Mesenchymal stem cell (in vitro differentiated cells and primary cell): ENCODE measurements around the gene USP3.

Source experiments
- DNase-seq: peaks from one replicate; pipeline ENCODE4 v3.0.0-alpha.2; 2013
- H2AFZ ChIP-seq: one replicate; pipeline ENCODE4 v1.6.1; 2013; ENCODE audit warnings: low read depth, mild to moderate bottlenecking, control low read depth, inconsistent platforms, low read length, moderate library complexity
- H2AK5ac ChIP-seq: 2 replicates; pipeline ENCODE4 v1.6.1; 2013; ENCODE audit warnings: low read length, moderate library complexity, mild to moderate bottlenecking, inconsistent platforms; ENCODE audit not compliant: severe bottlenecking
- H2BK120ac ChIP-seq: one replicate; pipeline ENCODE4 v1.6.1; 2013; ENCODE audit warnings: low read depth, mild to moderate bottlenecking, inconsistent platforms, low read length, moderate library complexity
- H2BK12ac ChIP-seq, 2 experiments: one replicate each; pipeline ENCODE4 v1.6.1; 2013; ENCODE audit warnings: inconsistent platforms in 2 of 2, low read length in 2 of 2, mild to moderate bottlenecking in 2 of 2, moderate library complexity in 2 of 2, control low read depth in 1 of 2
- H2BK15ac ChIP-seq: one replicate; pipeline ENCODE4 v1.6.1; 2013; ENCODE audit warnings: mild to moderate bottlenecking, low read depth, inconsistent platforms; ENCODE audit not compliant: poor library complexity, severe bottlenecking
- H2BK5ac ChIP-seq: 2 replicates; pipeline ENCODE4 v1.6.1; 2013; ENCODE audit warnings: low read depth, mild to moderate bottlenecking, low read length, control low read depth, inconsistent platforms; ENCODE audit not compliant: poor library complexity, severe bottlenecking
- H3K14ac ChIP-seq, 2 experiments: one replicate each; pipeline ENCODE4 v1.6.1; 2013; ENCODE audit warnings: inconsistent platforms in 2 of 2, low read length in 2 of 2, control low read depth in 1 of 2, mild to moderate bottlenecking in 1 of 2, moderate library complexity in 1 of 2
- H3K18ac ChIP-seq, 2 experiments: one replicate each; pipeline ENCODE4 v1.6.1; 2013; ENCODE audit warnings: inconsistent platforms in 2 of 2, low read length in 2 of 2, control low read depth in 1 of 2, low read depth in 1 of 2, mild to moderate bottlenecking in 1 of 2
- H3K23ac ChIP-seq, 2 experiments: one replicate each; pipeline ENCODE4 v1.6.1; 2013; ENCODE audit warnings: inconsistent platforms in 2 of 2, low read length in 2 of 2, mild to moderate bottlenecking in 2 of 2, moderate library complexity in 2 of 2, control low read depth in 1 of 2
- H3K27ac ChIP-seq: 2 replicates; pipeline ENCODE4 v1.5.1; 2013; ENCODE audit warnings: mild to moderate bottlenecking, moderate library complexity, low read length, control low read depth, inconsistent platforms; ENCODE audit not compliant: poor library complexity, severe bottlenecking
- H3K27me3 ChIP-seq, 2 experiments: 2 replicates each; pipeline versions ENCODE4 v1.6.1 to v1.7.0; 2013; ENCODE audit warnings: low read length in 2 of 2, mild to moderate bottlenecking in 2 of 2, moderate library complexity in 2 of 2, control low read depth in 1 of 2, inconsistent platforms in 1 of 2; ENCODE audit not compliant: control insufficient read depth in 1 of 2, insufficient read depth in 1 of 2
- H3K36me3 ChIP-seq, 2 experiments: 2 replicates each; pipeline versions ENCODE4 v1.6.1 to v1.7.0; 2013; ENCODE audit warnings: low read length in 2 of 2, control low read depth in 1 of 2, inconsistent platforms in 1 of 2, low read depth in 1 of 2, mild to moderate bottlenecking in 1 of 2; ENCODE audit not compliant: insufficient read depth in 2 of 2, control insufficient read depth in 1 of 2
- H3K4ac ChIP-seq, 2 experiments: one replicate each; pipeline ENCODE4 v1.6.1; 2013; ENCODE audit warnings: inconsistent platforms in 2 of 2, low read length in 2 of 2, mild to moderate bottlenecking in 2 of 2, moderate library complexity in 2 of 2, control low read depth in 1 of 2, low read depth in 1 of 2
- H3K4me1 ChIP-seq: 2 replicates; pipeline ENCODE4 v1.6.1; 2013; ENCODE audit warnings: low read depth, low read length, control low read depth; ENCODE audit not compliant: control insufficient read depth, insufficient read depth
- H3K4me2 ChIP-seq: 2 replicates; pipeline ENCODE4 v1.6.1; 2013; ENCODE audit warnings: low read length, mild to moderate bottlenecking, inconsistent platforms; ENCODE audit not compliant: poor library complexity, severe bottlenecking
- H3K4me3 ChIP-seq, 2 experiments: 2 replicates each; pipeline versions ENCODE4 v1.5.1 to v1.7.0; 2013; ENCODE audit warnings: low read length in 2 of 2, mild to moderate bottlenecking in 2 of 2, control low read depth in 1 of 2, low read depth in 1 of 2; ENCODE audit not compliant: insufficient read depth in 1 of 2
- H3K79me1 ChIP-seq: replicated peaks from 2 replicates; pipeline ENCODE4 v1.6.1; 2013; ENCODE audit warnings: mild to moderate bottlenecking, control low read depth, low read length, inconsistent platforms; ENCODE audit not compliant: poor library complexity, severe bottlenecking
- H3K9ac ChIP-seq: 2 replicates; pipeline ENCODE4 v1.7.0; 2013; ENCODE audit warnings: mild to moderate bottlenecking, low read length, moderate library complexity
- H3K9me3 ChIP-seq: 2 replicates; pipeline ENCODE4 v1.7.0; 2013; ENCODE audit warnings: mild to moderate bottlenecking, low read length; ENCODE audit not compliant: control insufficient read depth
- H4K8ac ChIP-seq: one replicate; pipeline ENCODE4 v1.6.1; 2013; ENCODE audit warnings: inconsistent platforms, mild to moderate bottlenecking, low read length, moderate library complexity
- H4K91ac ChIP-seq: one replicate; pipeline ENCODE4 v1.6.1; 2013; ENCODE audit warnings: mild to moderate bottlenecking, low read length, inconsistent platforms
- WGBS: methylation state at CpG from one replicate; pipeline ENCODE4 v1.1.7; 2013; ENCODE audit warnings: mixed read lengths; 5-methylcytosine and 5-hydroxymethylcytosine counted together

USP3 gene

GRCh38 chr15:63640146-63640545, 135.8 kb downstream of the USP3 start:
- Histone ChIP-seq H3K4me3 (no peak overlapping the region), H3K27ac (no peak overlapping the region), H3K9ac (no peak overlapping the region), H4K8ac (no peak overlapping the region), H3K14ac (no peak overlapping the region), H2BK12ac (no peak overlapping the region), H3K27me3 (no peaks in the 10 kb centered on the region), H2BK5ac (no peak overlapping the region), H3K18ac (no peak overlapping the region), H3K23ac (no peak overlapping the region), H3K36me3 (peaks cover 6 to 94% of the 10 kb centered on the region in 2 experiments), H2AFZ (no peak overlapping the region), H2BK15ac (no peak overlapping the region), H3K4ac (no peak overlapping the region), H2AK5ac (no peak overlapping the region), H3K4me1 (no peaks in the 10 kb centered on the region), H2BK120ac (no peak overlapping the region), H3K9me3 (no peaks in the 10 kb centered on the region), H4K91ac (no peak overlapping the region), H3K4me2 (no peak overlapping the region), H3K79me1 (peaks cover 2% of the 10 kb centered on the region)
- WGBS: 98% methylated on average over 3 of the region's 3 CpGs
- no peak for DNase-seq
